Measurements from ENCODE around the gene HSBP1.

HSBP1 gene

DNA sequence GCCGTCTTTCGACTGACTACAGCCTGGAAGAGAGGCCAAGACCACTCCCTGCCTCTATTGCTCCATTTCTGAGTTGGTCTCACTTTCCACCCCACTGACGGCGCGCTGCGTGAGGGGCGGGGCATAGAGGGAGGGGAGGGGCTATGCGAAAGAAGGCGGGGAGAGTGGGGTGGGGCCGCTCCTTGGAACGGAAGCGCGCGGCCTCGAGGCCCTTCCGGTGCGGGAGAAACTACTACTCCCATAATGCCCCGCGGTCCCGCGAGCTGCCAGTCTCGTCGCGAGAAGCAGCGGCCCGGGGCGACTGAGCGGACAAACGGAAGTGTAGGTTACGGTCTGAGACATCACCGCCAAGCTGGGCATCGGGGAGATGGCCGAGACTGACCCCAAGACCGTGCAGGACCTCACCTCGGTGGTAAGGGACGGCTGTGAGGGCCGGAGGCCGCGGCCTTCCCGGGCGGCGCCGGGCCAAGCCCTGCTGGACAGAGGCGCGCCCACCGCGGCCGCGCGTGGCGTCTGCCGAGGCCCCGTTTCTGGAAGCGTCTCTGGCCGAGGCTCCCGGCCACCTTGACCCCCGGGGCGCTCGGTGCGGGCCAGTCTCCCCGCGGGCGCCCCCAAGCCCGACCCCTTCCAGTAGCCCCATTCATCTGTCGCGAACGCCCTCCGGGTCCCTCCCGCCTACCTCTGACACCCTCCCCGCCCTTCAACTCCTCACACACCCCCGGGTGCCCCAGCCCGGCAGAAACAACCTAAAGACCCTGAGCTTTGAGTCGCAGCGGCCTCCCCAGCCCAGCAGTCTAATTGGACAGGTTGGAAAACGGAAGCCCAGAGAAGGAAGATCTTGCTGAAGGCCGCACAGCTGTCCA, at the start of gene HSBP1:
Gene HSBP1 (plus strand): TSS at position 269 of the 863 bp plus-strand sequence. CDS start 99 bp downstream, at position 368.
- DNase-seq, result peak; percentile 94

- peak; percentile 54 for DNase-seq
Measured at GRCh38 chr16:83762141-83762991, 45.4 kb upstream of the HSBP1 start.

- DNase-seq, result no peak
Measured at GRCh38 chr16:83762992-83763358, 44.8 kb upstream of the HSBP1 start.

DNA sequence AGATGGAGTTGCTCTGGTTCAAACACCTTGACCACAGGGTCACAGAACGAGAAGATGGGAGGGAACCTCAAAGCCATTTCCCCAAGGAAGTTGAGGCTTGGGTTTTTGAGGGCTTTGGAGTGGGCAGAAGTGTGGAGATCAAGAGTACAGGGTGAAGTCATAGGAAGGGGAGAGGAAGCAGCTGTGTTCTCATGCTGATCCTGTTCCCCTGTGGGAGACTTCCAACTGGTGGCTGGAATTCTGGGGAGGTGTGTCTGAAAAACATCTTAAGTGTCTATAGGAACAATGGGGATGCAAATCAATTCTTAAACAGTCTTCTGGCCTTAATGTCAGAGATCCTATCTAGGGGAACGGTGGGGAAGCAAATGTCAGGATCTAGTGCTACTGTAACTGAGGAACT, 38.8 kb upstream of the HSBP1 start:
- DNase-seq, result no peak

GRCh38 chr16:83769397-83770008, 38.3 kb upstream of the HSBP1 start:
- no peak for DNase-seq

DNA sequence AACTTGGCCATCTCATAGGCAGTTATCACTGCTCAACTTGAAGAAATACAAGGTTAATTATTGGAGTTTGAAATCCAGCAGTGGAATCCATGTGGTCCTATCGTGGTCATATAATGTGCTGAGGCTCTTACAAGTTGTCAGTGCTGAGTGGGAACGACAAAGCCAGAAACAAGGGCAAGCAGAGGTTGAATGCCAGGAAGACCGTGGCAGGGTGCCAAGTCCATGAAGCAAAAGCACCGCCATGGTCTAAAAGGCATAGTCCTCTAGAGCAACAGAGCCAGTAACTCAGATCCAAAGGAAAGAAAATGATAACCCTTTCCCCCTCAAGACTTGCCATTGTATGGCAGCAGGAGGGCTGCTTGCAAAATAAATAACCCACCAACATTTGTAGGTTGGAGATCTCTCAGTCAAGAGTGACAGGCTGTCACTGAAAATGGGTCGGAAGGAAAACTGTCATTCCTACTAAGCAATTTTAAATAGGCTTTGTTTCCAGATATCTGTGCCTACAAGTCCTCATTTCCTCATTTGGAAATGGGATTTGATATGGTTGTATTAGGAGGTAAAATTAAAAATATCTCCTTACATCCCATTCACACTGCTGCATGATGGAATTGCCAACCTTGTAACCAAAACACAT, 36.4 kb upstream of the HSBP1 start:
- no peak for DNase-seq

DNA sequence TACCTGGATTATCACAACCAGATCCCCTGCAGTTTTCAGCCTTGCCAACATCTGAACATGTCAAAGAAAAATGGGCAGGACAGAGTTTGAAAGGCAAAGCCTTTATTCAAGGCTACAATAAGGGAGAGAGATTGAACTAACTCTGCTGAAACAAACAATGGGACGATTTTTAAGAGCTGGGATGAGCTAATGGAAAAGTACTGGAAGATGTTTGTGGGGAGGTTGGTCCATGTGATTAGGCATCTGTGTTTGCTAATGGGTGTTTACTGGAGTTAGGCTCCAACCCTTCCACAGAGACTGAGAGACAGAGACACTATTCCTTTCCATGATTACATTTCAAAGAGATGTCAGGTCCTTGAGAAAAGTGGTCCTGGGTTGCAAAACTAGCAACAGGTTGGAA, 35.0 kb upstream of the HSBP1 start:
- DNase-seq, result no peak

- no peak for DNase-seq
Measured at GRCh38 chr16:83774066-83774465, 33.7 kb upstream of the HSBP1 start.

DNA sequence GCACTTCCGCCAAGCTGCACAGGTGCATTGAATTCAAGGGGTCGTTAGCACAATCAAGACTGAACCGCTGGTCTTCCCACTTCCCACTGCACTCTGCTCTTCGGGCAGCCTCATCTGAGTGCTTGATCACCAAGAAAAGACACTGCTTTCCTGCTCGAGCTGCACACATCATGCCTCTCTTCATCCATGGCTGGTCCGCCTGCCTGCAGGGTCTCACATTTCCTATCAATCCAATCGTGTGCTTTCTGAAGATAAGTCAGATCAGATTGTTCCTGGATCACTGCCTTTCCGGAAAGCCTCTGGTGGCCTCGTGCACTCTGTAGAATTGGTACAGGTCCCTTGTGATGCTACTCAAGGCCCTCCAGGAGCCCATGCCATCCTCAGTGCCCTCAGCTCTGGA, 30.8 kb upstream of the HSBP1 start:
- DNase-seq, result peak; percentile 52

DNA sequence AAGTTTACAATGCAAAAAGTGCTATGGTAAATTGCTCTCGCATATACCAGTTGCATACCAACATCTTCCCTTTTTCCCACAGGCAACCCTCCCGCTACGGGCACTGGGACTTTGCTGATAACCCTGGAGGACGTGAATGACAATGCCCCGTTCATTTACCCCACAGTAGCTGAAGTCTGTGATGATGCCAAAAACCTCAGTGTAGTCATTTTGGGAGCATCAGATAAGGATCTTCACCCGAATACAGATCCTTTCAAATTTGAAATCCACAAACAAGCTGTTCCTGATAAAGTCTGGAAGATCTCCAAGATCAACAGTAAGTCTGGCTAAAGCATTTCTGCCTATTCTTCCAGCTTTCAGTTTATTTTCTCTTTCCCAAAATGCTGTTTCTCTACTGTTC, 27.9 kb upstream of the HSBP1 start:
- no peak for DNase-seq

DNA sequence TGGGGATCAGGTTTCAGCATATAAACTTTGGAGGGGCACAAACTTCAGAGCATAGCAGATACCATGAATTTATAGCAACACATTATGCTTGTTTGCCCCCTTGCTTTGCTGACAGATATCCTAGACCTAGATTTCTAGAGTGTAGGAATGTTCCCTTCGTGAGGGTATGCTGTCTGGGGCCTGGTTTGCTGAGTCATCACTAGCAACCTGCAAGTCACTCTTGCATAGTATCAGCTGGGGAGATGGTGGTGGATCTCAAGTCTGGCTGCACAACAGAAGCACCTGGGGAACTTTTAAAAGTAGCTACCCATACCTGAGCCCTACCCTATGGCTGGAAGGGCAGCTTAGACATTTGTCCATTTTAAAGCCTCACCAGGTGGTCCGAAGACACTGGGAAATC, 22.3 kb upstream of the HSBP1 start:
- DNase-seq, result no peak

DNA sequence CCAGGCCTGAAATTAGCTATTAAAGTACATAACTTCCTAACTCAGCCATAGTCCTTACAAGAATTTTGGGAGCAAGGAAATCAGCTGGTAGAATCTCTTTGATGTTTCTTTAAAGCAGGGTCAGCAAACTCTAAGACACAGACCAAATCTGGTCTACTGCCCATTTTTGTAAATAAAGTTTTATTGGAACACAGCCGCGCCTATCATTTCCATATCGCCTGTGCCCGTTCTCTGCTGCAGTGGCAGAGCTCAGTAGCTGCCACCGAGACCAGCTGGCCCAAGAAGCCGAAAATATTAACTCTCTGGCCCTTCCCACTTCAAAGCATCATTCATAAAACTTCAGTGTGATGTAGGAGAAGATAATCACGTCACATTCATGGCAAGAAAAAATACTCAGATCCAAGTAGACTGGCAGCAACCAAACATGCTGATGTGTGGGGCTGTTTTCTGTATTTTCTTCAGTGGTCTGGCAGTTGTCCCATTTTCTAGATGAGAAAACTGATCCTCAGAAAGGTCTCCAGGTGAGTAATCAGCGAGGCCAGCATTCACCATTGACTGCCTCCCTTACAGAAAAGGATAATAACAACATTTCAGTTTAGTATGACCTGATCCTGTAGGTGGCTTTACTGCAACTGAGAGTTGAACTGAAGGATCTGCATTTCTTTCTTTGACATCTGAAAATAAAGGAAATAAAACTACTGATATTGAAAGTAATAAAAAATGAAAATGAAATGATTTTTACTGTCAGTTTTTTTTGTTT, 18.0 kb upstream of the HSBP1 start:
- no peak for DNase-seq

- peak; percentile 26 for DNase-seq
Measured at GRCh38 chr16:83791916-83792315, 15.9 kb upstream of the HSBP1 start.

DNA sequence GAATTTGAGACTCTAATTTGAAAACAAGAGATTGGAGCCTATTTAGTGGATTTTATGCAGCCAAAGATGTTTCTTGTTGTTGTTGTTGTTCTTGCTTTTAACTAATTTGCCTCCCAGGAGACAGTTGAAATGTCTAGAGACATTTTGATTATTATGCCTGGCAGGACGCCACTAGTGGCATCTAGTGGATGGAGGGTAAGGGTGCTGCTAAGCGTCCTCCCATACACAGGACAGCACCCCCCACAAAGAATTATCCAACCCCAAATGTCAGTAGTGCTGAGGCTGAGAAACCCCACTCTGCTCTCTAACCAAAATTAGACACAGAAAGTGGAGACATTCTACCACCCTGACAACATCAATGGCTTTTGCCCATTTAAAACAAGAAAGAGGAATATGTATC, 15.4 kb upstream of the HSBP1 start:
- no peak for DNase-seq

DNA sequence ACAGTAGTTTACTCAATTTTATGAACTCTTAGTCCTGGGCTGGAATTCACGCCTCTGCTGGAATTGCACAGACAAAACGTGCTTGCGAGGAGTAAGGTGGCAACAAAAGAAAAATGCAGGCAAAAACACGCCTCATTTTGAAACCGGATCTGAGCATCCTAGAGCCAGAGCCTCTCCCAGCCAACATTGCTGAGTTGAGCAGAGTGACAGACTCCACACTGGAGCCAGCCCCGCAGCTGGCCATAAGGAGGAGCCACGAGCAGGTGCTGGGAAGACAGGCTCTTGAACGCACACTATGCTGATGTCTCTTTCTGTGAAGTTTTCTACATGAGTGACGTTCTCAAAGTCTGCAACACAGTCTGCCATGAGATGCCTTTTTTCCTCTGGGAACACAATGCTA, 14.6 kb upstream of the HSBP1 start:
- no peak for DNase-seq

DNA sequence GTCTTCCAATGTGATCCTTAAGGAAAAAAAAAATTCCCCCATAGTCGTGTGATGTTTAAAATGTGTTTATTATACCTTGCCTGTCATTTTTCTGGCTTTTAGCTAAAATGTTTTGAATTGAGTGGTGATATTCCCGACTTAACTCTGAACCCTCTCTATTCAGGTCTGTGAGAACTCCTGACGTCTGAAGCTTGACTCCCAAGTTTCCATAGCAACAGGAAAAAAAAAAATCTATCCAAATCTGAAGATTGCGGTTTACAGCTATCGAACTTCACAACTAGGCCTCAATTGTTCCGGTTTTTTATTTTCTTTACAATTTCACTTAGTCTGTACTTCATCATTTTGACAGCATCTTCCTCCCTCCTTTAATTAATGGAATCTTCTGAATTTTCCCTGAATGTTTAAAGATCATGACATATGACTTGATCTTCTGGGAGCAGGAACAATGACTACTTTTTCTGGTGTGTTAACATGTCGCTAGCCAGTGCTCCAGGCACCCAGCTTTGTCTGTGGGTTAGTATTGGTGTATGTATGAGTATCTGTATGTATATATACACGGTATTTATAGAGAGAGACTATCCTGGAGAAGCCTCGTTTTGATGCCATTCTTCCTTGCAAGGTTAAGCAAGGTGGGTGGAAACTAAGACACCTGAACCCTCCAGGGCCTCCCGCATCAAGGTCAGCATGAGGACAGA, 12.8 kb upstream of the HSBP1 start:
- DNase-seq, result peak; percentile 21

GRCh38 chr16:83797013-83797412, 10.8 kb upstream of the HSBP1 start:
- DNase-seq, result no peak

GRCh38 chr16:83799336-83799735, 8.4 kb upstream of the HSBP1 start:
- no peak for DNase-seq

- no peak for DNase-seq
Measured at GRCh38 chr16:83802135-83802534, 5.6 kb upstream of the HSBP1 start.

- no peak for DNase-seq
Measured at GRCh38 chr16:83802554-83803205, 5.1 kb upstream of the HSBP1 start.

DNA sequence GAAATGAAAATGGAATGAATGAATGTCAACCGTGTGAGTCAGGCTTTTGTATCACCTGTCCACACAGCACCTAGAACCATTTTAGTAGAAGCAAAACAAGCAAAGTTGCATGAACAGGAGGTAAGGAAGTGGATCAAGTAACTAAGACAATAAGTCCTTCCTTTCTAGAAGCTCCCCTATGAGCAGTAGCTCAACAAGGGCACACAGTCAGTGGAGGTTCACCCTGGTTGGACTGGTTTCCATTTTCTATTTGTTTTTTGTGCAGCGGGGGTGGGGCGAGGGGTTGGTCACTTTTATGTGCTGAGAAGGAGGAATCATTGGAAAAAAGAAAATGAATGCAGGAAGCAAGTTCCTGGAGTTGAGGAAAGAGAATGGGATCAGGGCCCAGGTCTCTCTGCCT, 4.0 kb upstream of the HSBP1 start:
- DNase-seq, result no peak

Data from retina (tissue), 1 donor.